Gastrocnemius medialis (tissue), 4 donors: ENCODE data around the gene ACADL.

Experiments used
- POLR2A ChIP-seq, 2 donors: fragments of 450-650 bp; IDR thresholded peaks; one replicate each; pipeline ENCODE4 v1.6.1; 2017; ENCODE audit warnings: antibody characterized with exemption in 2 of 2, mild to moderate bottlenecking in 2 of 2, moderate library complexity in 2 of 2
- TF ChIP-seq, protein P1 (sequence below), 5 experiments: fragments of 450-650 bp in 3 of 5; fragments of 200-600 bp in 2 of 5; sonication (generic) in 2 of 5; IDR thresholded peaks in 4 of 5; conservative IDR thresholded peaks in 1 of 5; 1 replicate in 4 of 5; 2 replicates in 1 of 5; pipeline ENCODE4 v1.5.1; 2016 to 2019; ENCODE audit warnings: antibody characterized with exemption in 5 of 5, mild to moderate bottlenecking in 3 of 5, moderate library complexity in 3 of 5

DNA sequence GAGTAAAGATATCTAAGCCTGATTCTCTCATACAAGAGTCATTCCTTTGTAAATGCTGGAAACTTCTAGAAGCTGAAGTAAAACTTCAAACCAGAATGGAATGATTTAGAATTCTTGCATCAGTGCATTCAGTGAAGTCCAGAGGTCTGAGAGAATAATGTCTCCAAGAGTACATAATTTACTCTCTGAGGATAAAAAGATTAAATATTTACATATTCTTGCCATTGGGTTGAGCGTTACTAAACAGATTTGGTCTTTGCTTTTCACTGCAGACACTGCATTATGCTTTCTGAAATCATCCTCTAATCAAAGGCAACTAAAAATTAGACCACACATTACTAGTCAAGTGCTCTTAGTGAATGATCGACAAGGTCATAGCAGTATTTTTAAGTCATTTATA, 27.5 kb downstream of the ACADL start:
- TF ChIP-seq, protein P1, sequence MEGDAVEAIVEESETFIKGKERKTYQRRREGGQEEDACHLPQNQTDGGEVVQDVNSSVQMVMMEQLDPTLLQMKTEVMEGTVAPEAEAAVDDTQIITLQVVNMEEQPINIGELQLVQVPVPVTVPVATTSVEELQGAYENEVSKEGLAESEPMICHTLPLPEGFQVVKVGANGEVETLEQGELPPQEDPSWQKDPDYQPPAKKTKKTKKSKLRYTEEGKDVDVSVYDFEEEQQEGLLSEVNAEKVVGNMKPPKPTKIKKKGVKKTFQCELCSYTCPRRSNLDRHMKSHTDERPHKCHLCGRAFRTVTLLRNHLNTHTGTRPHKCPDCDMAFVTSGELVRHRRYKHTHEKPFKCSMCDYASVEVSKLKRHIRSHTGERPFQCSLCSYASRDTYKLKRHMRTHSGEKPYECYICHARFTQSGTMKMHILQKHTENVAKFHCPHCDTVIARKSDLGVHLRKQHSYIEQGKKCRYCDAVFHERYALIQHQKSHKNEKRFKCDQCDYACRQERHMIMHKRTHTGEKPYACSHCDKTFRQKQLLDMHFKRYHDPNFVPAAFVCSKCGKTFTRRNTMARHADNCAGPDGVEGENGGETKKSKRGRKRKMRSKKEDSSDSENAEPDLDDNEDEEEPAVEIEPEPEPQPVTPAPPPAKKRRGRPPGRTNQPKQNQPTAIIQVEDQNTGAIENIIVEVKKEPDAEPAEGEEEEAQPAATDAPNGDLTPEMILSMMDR (IDR thresholded peaks at IDR 0.05 in 4 of 5, conservative IDR thresholded peaks at IDR 0.05 in 1 of 5): no peak
- no peak for TF ChIP-seq POLR2A (IDR thresholded peaks at IDR 0.05)
